Measurements from ENCODE around the gene FUZ.

- TF ChIP-seq CTCF (conservative IDR thresholded peaks at IDR 0.05; ENCODE audit: low read length) (no peak), EZH2phosphoT487 (IDR thresholded peaks at IDR 0.05; ENCODE audit: borderline replicate concordance) (no peak)
Observed at GRCh38 chr19:49790866-49791265, 22.2 kb downstream of the FUZ start.

All from Loucy (cell line).